AG04450 (cell line): ENCODE data around the gene FOXO3. TPM values are rescaled to one million over a fixed set of nuclear protein-coding genes. Genes with fewer than 3 reads are reported as not detected.

Experiments used
- CTCF ChIA-PET: fragments of 300-600, 350-600 bp; formaldehyde crosslinking; extraction: SDS; loops from one replicate; lab custom pipeline; 2022; ENCODE audit warnings: antibody characterized with exemption, inconsistent platforms; lab: Charles Lee
- POLR2A ChIA-PET: fragments of 350-600 bp; formaldehyde crosslinking; extraction: SDS; loops from one replicate; lab custom pipeline; 2021; ENCODE audit warnings: antibody characterized with exemption, inconsistent platforms; lab: Yijun Ruan, JAX
- DNase-seq: peaks from one replicate; pipeline ENCODE4 v3.0.0-alpha.2; 2011; ENCODE audit warnings: low read depth, low spot score
- H3K27ac ChIP-seq: one replicate; pipeline ENCODE4 v1.5.1; 2012; ENCODE audit warnings: low read depth, low read length, control low read depth
- H3K27me3 ChIP-seq: one replicate; pipeline ENCODE4 v1.6.0; 2012; ENCODE audit warnings: low read length; ENCODE audit not compliant: control insufficient read depth, insufficient read depth
- H3K4me3 ChIP-seq: 2 replicates; pipeline ENCODE4 v1.5.1; 2011; ENCODE audit warnings: mild to moderate bottlenecking, low read depth, low read length, control low read depth
- H3K9me3 ChIP-seq: 2 replicates; pipeline ENCODE4 v1.5.1; 2012; ENCODE audit warnings: low read length; ENCODE audit not compliant: control insufficient read depth, insufficient read depth
- polyA plus RNA-seq: library from polyadenylated mRNA; depleted of rRNA; stranded (reverse); fragments of >200 nt; gene quantifications from 2 replicates; pipeline ENCODE4 v1.2.3, GENCODE V29; 2011
- TF ChIP-seq, protein P1 (sequence below): IDR thresholded peaks from 2 replicates; pipeline ENCODE4 v1.5.1; 2011; ENCODE audit warnings: low read depth, low read length, control low read depth, inconsistent platforms

Gene FOXO3
- polyA plus RNA-seq, 1 experiment: 32.7 TPM

DNA sequence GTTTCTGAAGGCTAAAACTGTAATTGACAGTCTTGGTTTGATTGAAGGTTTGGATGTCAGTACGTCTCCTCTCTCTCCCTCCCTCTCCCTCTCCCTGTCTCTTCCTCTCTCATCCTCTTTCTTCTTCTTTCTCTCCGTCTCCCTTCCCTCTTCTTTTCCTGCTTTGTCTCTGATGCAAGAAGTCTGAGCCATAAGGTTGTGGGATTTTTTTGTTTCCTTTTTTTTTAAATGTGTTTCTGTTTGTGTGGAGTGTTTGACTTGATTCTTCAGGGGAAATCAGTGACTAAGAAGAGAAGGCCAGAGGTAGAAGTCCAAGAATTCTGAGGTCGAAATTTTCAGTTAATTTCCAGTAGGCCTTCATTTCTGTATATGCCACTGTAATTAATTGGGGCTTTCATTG, 111.9 kb downstream of the FOXO3 start:
- TF ChIP-seq, protein P1, sequence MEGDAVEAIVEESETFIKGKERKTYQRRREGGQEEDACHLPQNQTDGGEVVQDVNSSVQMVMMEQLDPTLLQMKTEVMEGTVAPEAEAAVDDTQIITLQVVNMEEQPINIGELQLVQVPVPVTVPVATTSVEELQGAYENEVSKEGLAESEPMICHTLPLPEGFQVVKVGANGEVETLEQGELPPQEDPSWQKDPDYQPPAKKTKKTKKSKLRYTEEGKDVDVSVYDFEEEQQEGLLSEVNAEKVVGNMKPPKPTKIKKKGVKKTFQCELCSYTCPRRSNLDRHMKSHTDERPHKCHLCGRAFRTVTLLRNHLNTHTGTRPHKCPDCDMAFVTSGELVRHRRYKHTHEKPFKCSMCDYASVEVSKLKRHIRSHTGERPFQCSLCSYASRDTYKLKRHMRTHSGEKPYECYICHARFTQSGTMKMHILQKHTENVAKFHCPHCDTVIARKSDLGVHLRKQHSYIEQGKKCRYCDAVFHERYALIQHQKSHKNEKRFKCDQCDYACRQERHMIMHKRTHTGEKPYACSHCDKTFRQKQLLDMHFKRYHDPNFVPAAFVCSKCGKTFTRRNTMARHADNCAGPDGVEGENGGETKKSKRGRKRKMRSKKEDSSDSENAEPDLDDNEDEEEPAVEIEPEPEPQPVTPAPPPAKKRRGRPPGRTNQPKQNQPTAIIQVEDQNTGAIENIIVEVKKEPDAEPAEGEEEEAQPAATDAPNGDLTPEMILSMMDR: no peak
- no peak for DNase-seq

DNA sequence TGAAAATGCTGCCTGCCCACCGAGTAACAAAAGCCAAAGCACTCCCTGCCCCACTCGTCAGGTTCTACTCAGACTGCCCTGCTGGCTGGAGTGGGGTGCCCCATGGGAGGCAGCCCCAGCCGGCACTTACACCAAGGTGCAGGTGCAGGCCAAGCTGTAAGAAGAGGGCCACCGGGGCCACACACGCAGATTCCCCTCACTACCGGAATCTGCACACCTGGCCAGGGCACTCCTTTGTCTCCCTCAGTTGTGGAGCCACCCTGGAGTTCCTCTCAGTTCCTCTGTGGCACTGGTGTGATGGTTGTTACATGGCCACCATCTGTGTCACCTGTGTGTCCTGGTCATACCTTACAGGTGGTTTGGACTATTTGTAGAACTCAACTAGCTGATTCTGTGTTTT, 112.4 kb downstream of the FOXO3 start:
- H3K9me3 ChIP-seq: no peaks in the 10 kb centered on the region
- ChIA-PET CTCF (no interaction called here), POLR2A (no interaction called here)
- H3K27ac ChIP-seq: no peak overlapping the region
- H3K4me3 ChIP-seq: no peak overlapping the region
- TF ChIP-seq, protein P1: no peak
- DNase-seq: no peak
- no peaks in the 10 kb centered on the region for H3K27me3 ChIP-seq

More for the DNA sequence above, 111.9 kb downstream of the FOXO3 start:
- Histone ChIP-seq H3K4me3 (no peak overlapping the region), H3K9me3 (no peaks in the 10 kb centered on the region), H3K27me3 (no peaks in the 10 kb centered on the region), H3K27ac (no peak overlapping the region)
- POLR2A ChIA-PET: no interaction called here
- CTCF ChIA-PET: no interaction called here

- ChIA-PET CTCF (no interaction called here), POLR2A (no interaction called here)
- TF ChIP-seq, protein P1: no peak
- DNase-seq: no peak
- Histone ChIP-seq H3K9me3 (no peaks in the 10 kb centered on the region), H3K4me3 (no peak overlapping the region), H3K27ac (no peak overlapping the region), H3K27me3 (no peaks in the 10 kb centered on the region)
Measured at GRCh38 chr6:108673602-108674001, 112.9 kb downstream of the FOXO3 start.

- H3K9me3 ChIP-seq: no peaks in the 10 kb centered on the region
- POLR2A ChIA-PET: interaction anchor here (0.5 kb wide), 1 partner anchor 15 kb away, joined by 4 read pairs; no protein-coding TSS in a partner anchor
- CTCF ChIA-PET: interaction anchor here (0.6 kb wide), 2 partner anchors 153 to 296 kb away, joined by 3 read pairs; no protein-coding TSS in a partner anchor
- H3K27me3 ChIP-seq: no peaks in the 10 kb centered on the region
- H3K27ac ChIP-seq: no peak overlapping the region
- TF ChIP-seq, protein P1: no peak
- DNase-seq: no peak
- no peak overlapping the region for H3K4me3 ChIP-seq
Measured at GRCh38 chr6:108675226-108676200, 114.8 kb downstream of the FOXO3 start.

GRCh38 chr6:108676555-108676954, 115.8 kb downstream of the FOXO3 start:
- ChIA-PET CTCF (no interaction called here), POLR2A (no interaction called here)
- Histone ChIP-seq H3K27me3 (no peaks in the 10 kb centered on the region), H3K4me3 (no peak overlapping the region), H3K9me3 (no peaks in the 10 kb centered on the region), H3K27ac (no peak overlapping the region)
- TF ChIP-seq, protein P1: no peak
- no peak for DNase-seq
